ENCODE measurements around the gene CBLB.
"Not testable (repeated sequence)": the region's sequence is repeated elsewhere in the genome, so short reads cannot be mapped to it uniquely, and the experiment has no call there.

The CBLB gene

GRCh38 chr3:105827959-105828358, 40.9 kb downstream of the CBLB start:
- H3K4me3 ChIP-seq (ENCODE audit: low read length): no peak overlapping the region
- TF ChIP-seq ZNF274 (IDR thresholded peaks at IDR 0.05; ENCODE audit: low read depth, low read length): no peak

GRCh38 chr3:105826778-105827634, 41.8 kb downstream of the CBLB start:
- TF ChIP-seq ZNF274 (IDR thresholded peaks at IDR 0.05; ENCODE audit: low read depth, low read length): no peak
- no peak overlapping the region for H3K4me3 ChIP-seq (ENCODE audit: low read length)

GRCh38 chr3:105824129-105824528, 44.7 kb downstream of the CBLB start:
- H3K4me3 ChIP-seq (ENCODE audit: low read length): no peak overlapping the region

GRCh38 chr3:105823149-105823867, 45.5 kb downstream of the CBLB start:
- no peak overlapping the region for H3K4me3 ChIP-seq (ENCODE audit: low read length)
- TF ChIP-seq ZNF274 (IDR thresholded peaks at IDR 0.05; ENCODE audit: low read depth, low read length): no peak

More at GRCh38 chr3:105824129-105824528, 44.7 kb downstream of the CBLB start:
- TF ChIP-seq ZNF274 (IDR thresholded peaks at IDR 0.05; ENCODE audit: low read depth, low read length): no peak

- no peak for TF ChIP-seq ZNF274 (IDR thresholded peaks at IDR 0.05; ENCODE audit: low read depth, low read length)
- H3K4me3 ChIP-seq (ENCODE audit: low read length): no peak overlapping the region
Observed at GRCh38 chr3:105822171-105823123, 46.4 kb downstream of the CBLB start.

GRCh38 chr3:105821433-105821832, 47.4 kb downstream of the CBLB start:
- no peak for TF ChIP-seq ZNF274 (IDR thresholded peaks at IDR 0.05; ENCODE audit: low read depth, low read length)
- H3K4me3 ChIP-seq (ENCODE audit: low read length): no peak overlapping the region

GRCh38 chr3:105816833-105817232, 52.0 kb downstream of the CBLB start:
- H3K4me3 ChIP-seq (ENCODE audit: low read length): no peak overlapping the region
- no peak for TF ChIP-seq ZNF274 (IDR thresholded peaks at IDR 0.05; ENCODE audit: low read depth, low read length)

GRCh38 chr3:105815331-105815730, 53.5 kb downstream of the CBLB start:
- not testable (repeated sequence) for H3K4me3 ChIP-seq (ENCODE audit: low read length)

- no peak for TF ChIP-seq ZNF274 (IDR thresholded peaks at IDR 0.05; ENCODE audit: low read depth, low read length)
- no peak overlapping the region for H3K4me3 ChIP-seq (ENCODE audit: low read length)
Observed at GRCh38 chr3:105813710-105814109, 55.1 kb downstream of the CBLB start.

- H3K4me3 ChIP-seq (ENCODE audit: low read length): no peak overlapping the region
- no peak for TF ChIP-seq ZNF274 (IDR thresholded peaks at IDR 0.05; ENCODE audit: low read depth, low read length)
Observed at GRCh38 chr3:105812194-105812586, 56.6 kb downstream of the CBLB start.

GRCh38 chr3:105811518-105812193, 57.2 kb downstream of the CBLB start:
- no peak overlapping the region for H3K4me3 ChIP-seq (ENCODE audit: low read length)
- TF ChIP-seq ZNF274 (IDR thresholded peaks at IDR 0.05; ENCODE audit: low read depth, low read length): no peak

- no peak for TF ChIP-seq ZNF274 (IDR thresholded peaks at IDR 0.05; ENCODE audit: low read depth, low read length)
- H3K4me3 ChIP-seq (ENCODE audit: low read length): no peak overlapping the region
Observed at GRCh38 chr3:105809208-105809888, 59.5 kb downstream of the CBLB start.

- H3K4me3 ChIP-seq (ENCODE audit: low read length): no peak overlapping the region
Observed at GRCh38 chr3:105807701-105808100, 61.1 kb downstream of the CBLB start.

More at GRCh38 chr3:105807701-105808100, 61.1 kb downstream of the CBLB start:
- no peak for TF ChIP-seq ZNF274 (IDR thresholded peaks at IDR 0.05; ENCODE audit: low read depth, low read length)
